Epidermal melanocyte (primary cell): Measurements from ENCODE around the gene PRKAG3.
"Not testable (repeated sequence)": the region's sequence is repeated elsewhere in the genome, so short reads cannot be mapped to it uniquely, and the experiment has no call there.

Source experiments
- DNase-seq: peaks from one replicate; pipeline ENCODE4 v3.0.0; 2011; ENCODE audit warnings: low spot score; ENCODE audit not compliant: insufficient read length

Gene PRKAG3

DNA sequence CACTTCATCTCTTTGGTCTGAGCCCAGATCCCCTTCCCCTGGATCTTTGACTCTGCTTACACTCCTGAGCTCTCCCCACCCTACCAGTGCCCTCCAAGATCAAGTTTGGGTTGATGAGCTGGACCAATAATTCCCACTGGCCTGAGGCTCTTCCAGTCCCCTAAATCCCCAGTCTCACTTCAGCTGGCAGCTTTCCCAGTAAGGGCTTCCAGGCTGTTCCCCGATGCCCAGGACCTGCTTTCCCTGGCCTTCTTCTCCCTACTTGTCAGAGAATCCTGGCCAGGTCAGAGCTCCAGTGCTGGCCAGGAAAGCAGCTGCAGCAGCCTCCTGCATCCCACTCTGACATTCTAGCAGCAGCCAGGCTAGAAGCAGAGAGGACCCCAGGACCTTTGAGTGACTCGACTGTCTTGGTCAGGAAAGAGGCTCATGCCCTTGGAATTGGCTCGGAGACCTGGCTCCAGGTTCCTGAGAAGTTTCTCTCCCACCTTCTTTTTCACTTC, 31.5 kb upstream of the PRKAG3 start:
- no peak for DNase-seq

DNA sequence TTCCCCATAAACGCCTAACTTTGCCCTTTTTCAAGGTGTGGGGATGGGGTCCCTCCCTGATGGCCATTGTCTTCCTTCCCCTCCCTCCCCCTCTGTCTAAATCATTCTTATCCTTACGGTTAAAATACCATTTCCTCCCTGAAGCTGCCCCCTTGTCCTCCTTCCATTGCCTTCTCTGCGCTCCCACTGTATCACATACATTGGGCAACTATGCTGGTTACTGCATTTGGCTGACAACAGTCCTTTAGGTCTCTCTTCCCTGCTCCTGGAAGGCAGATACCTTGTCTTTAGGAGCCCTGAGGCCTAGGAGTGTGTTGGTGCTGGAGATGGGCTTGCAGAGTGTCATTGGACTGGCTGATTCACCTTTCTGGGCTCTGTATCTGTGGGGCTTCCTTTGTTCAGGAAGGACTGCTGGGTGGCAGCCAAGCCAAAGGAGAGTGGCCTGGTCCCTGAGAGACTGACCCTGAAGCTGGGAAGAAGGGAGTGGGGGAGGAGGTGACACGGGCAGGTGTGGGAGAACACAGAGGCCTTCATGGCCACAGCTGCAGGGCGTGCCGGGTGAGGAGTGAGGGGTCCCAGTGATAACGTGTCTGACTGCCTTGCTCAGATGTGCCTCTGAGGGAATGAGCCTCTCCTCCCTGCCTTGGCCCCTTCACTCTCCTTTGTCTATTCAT, 30.2 kb upstream of the PRKAG3 start:
- DNase-seq = no peak

DNA sequence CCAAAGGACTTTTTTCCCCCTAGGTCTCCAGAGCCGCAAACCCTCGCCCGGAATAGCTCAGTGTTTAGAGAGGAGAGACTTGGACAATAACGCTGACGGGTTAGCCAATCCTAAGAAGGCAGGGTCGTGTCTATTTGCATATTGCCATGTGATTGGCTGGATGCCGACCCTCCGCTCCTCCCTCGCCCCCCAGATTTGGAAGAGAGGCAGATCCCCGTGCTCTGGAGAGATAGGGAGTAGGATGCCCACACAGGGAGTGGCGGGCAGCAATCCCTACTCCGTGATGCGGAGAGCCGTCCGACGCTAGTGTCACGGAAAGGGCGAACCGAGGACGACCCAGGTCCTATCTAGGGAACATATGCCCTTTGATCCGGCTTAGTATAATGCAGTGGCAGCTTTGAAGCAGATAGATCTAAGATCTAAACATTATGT, 29.4 kb upstream of the PRKAG3 start:
- DNase-seq = no peak

DNA sequence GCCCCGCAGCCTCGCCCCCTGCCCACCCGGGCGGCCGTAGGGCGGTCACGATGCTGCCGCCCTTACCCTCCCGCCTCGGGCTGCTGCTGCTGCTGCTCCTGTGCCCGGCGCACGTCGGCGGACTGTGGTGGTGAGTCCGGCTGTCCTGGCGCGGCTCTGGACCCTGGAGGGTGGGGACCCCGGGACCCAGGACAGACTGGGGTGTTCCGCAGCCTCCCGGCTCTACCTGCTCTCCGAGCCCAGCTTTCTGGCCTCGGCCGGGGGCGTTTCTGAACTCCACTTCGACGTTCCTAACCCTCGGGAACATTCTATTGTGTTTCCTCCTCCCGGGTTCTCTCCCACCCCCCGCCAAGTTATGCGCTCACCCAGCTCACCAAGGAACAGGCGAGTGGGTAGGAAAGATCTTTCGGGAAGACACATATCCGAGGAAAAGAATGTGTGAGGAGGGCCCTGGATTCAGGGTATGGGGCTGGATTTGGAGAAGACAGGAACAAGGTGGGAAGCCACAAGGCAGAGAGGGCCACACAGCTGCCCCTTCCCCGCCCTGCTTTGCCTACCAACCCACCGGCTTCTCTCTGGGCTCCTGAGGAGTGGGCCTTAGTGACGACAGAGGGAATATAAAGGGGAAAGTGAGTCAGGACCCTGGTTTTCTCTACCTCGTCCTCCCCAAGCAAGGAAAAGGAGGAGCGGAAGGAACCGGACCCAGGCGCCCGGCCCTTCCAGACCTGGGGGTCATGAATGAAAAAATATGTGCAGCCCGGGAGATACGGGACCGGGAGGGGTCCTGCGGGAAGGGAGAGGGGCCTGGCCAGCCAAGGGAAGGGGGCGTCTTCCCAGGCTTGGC, 28.6 kb upstream of the PRKAG3 start:
- no peak for DNase-seq

DNA sequence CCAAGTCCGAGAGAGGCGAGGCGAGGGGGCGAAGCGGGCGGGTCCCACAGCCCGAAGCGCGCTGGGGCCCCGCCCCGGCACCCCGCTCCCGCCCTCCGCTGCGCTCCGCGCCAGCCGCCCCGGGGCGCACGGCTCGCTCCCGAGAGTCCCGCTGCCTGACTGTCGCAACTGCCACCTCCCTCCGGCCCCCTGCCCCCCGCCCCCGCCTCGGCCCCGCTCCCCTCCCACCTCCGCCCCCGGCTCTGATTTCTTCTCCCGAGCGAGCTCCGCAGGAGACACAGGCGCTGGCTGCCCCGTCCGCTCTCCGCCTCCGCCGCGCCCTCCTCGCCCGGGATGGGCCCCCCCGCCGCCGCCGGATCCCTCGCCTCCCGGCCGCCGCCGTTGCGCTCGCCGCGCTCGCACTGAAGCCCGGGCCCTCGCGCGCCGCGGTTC, 28.0 kb upstream of the PRKAG3 start, which contains the start of gene WNT6:
TSS of gene WNT6 (plus strand) at position 250 of the 432 bp plus-strand sequence. CDS start 233 bp downstream, outside the sequence.
- DNase-seq = no peak

DNA sequence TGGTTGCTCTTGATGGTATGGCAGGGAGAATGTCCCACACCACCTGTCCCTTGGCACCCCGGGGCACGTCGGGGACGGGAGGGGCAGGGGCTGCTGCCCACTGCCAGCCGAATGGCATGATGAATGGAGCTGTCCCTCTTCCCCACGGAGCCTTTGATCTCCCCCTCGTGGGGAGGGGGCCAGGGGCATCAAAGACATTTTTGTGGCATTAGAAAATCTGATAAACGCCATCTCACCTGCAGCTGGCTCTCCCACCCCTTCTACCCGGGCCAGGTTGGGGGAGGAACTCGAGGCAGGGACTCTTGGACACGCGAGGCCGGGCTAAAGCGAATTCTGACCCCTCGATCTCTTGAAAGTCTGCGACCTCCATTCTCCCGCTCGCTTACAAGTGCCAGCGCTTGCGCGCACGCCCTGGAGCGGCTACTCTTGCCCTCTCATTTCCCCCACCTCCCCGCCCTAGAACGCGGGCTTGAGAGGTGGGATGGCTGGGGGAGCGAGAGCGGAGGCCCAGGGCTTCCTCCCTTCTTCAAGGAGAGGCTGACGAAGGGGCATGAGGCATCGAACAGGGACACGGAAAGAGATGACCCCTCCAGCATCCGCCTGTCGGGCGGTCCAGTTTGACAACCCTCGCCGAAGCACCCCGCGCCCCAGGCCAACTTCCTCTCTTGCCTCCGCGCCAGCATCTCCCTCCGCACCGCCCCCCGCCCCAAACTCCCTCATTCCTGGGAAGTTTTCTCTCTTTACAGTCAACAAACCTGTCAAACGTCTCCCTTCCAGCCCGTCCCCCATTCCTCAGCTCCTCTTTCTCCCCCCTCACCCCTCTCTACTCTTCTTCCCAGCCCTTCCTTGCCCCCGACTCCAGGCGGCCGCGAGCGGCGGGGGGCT, 27.3 kb upstream of the PRKAG3 start:
- DNase-seq = no peak

DNA sequence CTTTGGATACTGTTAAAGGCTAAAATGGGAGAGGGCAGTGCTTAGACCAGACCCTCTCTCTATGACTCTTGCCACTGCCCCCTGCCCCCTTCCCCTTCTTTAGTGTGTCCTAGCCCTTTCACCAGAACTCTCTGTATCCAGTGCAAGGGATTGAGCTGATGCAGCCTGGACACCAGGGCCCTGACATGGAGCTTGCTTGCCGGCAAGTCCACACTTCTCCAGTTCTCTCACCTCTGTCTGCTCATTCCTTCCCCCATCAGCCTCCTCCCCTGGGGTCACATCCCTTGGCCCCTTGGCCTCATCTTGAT, 26.5 kb upstream of the PRKAG3 start:
- no peak for DNase-seq

DNA sequence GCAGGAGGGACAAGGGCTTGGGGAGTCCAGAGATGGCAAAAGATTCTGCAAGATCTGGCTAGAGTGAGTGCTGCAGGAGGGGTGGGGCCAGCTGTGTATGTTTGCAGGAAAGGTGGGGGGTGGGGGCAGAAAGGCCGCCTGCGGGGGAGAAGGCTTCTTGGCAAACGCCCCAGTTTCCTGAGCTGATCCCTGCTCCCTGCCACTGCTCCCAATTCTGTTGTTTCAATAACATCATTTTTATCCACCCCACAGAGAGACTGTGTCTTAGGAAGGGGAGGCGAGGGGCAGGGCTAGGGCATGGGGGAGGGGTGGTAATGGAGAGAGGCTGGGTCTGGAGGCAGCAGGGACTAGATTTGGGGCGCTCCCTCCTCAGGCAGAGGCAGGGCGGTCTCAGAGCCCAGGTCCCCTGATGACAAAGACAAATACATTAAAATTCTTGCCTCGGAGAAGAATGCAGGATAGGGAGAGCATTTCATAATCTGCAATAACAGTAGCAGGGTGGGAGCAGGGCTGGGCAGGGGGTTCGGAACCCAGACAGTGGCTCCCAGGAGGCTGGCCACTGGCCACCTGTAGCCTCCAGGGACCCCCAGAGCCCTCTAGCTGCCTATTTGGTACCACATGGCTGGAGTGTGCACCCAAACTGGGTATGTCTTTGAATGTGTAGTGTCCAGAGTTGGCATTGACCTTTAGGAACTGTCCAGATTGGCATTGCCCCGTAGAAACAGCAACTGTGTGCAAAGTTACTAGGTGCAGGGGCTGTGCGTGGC, 26.0 kb upstream of the PRKAG3 start:
- DNase-seq = no peak

DNA sequence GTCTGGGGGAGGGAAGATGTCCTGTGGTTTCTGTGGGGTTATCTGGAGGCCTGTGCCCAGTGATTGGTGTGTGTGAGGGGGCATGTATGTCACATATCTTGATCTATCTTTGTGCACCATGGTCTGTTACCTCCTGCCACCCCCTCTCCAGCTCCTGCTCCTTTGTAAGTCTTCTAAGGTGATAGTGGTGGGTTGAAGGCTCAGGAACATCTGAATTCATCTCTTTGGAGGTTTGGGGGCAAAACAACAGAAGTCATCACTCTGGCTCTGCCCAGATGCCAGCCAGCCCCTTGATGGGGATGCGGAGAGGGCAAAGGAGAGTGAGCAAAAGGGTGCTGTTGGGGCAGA, 25.3 kb upstream of the PRKAG3 start:
- DNase-seq = no peak

DNA sequence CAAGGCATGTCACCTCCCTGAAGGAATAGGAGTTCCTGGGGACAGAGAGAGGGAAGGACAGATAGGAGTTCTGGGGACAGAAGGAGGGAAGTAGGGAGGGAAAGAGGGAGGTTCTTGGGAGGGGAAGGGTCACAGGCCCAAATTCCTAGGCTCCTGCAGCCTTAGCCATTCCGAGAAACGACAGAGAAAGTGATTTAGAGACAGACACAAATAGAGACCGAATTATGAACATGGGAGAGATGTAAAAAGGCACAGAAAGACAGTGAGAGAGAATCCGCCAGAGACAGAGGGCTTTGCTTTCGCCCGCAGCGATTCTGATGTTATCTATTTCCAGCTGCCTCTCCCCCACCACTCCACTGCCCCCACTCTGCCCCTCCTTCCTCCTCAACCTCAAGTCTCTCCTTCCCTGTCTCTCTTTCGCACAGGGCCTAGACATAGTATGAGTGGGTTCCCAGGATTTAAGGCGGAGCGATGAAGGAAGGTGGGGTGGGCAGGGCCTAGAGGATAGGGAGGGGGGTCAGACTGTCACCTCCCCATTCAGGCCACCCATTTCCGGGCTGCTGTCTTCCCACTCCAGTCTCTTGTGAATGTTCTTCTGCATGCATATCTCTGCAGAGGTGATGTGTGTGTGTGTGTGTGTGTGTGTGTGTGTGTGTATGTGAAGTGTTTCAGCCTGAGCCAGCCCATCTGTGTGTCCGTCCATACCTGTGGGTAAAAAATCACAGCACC, 24.7 kb upstream of the PRKAG3 start:
- no peak for DNase-seq

DNA sequence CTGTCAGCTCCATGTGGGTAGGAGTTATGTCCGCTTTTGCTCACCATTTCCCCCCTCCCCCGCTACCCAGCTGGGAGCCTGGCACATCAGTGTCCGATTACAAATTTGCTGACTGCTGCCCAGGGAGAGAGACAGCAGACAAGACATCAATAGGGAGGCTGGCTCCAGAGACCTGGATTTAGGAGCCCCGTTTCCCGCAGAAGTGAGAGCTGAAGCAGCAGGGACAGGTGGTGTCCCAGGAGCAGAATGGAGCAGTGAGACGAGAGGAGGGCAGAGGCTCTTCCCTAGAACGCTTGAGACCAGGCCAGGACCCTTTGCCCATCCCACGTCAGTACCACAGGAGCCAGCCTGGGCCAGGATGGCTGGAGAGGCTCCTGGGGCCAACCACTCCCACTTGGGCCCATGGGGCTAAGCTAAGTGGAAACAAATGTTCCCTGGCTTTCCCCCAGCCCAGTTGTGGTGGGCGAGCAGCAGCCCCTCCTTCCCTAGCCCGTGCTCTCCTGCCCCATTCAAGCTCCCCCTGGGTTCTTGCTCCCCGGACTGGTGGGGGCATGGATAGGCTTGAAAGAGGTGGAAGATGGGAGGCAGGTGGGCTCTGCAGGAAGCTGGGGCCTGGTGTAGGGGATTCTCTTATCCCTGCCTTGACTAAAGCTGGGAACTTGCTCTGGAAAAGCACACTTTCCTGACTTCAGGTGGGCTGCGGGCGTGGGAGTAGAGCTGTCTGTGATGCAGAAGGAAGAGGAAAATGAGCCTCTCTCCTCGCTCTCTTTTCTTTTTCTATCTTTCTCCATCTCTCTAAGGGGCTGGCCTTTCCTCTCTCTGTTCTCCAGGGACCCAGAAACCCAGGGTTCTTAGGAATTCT, 23.9 kb upstream of the PRKAG3 start:
- DNase-seq = no peak

DNA sequence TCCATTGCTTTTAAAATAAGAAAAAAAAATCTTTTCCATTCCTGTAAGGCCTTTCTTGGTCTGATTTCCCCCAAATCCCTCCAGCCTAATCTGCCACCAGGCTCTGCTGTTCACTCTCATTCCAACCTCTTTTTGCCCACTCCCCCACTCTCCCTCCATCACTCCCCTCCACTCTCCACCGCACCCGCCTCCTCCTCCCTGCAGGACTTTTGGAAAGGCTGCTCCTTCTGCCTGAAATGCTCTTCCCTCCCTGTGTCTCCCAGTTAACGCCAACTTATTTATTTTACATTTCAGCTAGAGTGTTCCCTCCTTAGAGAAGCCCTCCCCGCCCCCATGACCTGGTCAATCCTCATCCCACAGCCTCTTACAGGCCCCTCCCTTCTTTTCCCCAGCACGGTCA, 23.3 kb upstream of the PRKAG3 start:
- DNase-seq = no peak

DNA sequence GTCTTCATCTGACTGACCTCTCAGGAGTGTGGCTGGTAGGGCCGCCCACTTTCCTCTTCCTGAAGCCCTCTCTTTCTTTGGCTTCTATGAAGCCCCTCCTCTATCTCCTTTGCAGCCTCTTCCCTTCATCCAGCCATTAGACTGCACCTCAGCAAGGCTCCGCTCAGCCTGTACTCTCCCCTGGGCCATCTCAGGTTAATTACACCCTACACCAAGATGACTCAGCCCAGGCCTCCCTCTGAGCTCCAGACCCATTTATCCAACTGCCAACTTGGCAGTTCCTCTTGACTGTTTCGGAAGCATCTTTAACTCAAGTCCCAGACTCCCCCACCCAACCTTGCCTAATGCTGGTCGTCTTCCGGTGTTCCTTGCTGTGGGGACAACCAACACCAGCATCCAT, 22.2 kb upstream of the PRKAG3 start:
- no peak for DNase-seq

DNA sequence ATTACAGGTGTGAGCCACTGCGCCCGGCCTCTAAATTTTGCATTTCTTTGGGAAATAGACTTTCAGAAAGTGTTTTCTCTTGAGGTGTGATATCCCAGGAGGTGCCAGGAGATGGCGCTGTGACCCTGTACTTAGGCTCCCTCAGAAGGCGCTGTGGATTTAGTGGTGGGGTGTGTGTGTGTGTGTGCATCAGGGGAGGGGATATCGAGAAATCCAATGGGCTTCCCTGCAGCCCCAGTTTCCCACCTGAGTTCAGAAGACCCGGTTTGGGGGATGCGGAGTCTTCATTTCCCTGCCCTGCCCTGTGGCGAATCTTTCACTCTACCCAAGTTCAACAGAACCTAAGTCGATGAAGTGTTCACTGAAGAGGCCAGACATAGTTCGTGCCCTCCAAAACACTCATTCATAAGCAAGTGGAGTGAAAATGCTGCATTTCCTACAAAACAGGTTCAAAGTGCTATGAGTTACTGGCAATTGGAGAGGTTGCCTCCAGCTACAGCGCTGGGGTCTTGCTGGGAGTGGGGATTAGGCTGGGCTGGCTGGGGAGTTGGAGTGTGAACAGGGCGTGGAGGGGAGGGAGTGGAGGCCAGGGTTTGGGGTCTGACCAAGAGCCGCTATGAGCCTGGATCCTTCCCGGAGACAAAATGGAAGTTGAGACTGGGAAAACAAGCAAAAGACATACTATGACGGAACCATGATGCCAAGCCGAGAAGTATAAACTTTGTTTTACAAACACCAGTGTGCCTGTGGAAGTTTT, 21.5 kb upstream of the PRKAG3 start:
- no peak for DNase-seq

DNA sequence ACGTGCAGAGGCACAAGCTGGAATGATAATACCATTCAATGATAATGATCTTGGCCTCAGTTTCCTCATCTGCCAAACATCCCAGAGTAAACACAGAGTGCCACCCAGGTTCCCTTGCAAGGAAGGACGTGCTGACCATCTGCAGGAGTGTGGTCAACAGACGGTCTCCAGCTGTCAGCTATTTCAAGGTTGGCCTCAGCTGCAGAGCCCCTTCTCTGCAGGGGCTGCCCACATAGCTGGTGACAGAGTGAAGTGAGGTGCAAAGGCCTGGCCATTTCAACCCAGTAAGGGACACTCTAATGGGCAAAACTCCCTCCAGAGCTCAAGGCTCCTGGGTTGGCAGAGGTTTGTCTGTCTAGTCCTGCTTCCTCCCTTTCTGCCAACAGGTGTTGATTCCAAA, 19.7 kb upstream of the PRKAG3 start:
- no peak for DNase-seq

DNA sequence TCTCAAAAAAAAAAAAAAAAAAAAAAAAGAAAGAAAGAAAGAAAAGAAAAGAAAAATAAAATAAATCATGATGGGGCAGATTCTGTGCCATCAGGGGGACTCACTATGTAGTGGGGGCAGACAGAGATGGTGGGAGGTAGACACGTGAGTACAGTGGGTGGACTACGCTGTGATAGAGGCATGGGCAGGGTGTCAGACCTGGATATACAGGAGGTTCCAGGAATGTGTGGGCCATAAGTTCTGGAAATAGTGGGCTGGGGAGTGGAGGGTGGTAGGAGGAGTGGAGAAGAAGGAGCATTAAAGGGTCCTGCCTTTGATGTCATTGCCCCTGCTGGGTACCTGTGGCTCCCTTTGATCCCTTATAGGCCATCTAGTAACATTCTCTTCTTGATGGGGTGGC, 19.2 kb upstream of the PRKAG3 start:
- DNase-seq = no peak

DNA sequence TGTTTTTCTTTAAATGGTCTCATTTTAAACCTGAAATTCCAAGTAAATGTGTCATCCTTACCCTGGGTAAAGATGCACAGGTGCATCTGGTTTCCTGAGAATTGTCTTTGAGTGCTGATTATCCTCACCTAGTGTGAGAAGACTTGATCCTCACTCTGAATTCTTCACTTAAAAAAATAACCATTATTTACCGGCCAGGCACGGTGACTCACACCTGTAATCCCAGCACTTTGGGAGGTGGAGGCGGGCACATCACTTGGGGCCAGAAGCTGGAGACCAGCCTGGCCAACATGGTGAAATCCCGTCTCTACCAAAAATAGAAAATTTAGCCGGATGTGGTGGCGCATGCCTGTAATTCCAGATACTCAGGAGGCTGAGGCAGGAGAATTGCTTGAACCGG, 18.1 kb upstream of the PRKAG3 start:
- DNase-seq = no peak

DNA sequence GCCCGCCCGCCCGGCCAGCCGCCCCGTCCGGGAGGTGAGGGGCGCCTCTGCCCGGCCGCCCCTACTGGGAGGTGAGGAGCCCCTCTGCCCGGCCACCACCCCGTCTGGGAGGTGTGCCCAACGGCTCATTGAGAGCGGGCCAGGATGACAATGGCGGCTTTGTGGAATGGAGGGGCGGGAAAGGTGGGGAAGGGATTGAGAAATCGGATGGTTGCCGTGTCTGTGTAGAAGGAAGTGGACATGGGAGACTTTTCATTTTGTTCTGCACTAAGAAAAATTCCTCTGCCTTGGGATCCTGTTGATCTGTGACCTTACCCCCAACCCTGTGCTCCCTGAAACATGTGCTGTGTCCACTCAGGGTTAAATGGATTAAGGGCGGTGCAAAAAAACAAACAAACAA, 15.4 kb upstream of the PRKAG3 start:
- not testable (repeated sequence) for DNase-seq

DNA sequence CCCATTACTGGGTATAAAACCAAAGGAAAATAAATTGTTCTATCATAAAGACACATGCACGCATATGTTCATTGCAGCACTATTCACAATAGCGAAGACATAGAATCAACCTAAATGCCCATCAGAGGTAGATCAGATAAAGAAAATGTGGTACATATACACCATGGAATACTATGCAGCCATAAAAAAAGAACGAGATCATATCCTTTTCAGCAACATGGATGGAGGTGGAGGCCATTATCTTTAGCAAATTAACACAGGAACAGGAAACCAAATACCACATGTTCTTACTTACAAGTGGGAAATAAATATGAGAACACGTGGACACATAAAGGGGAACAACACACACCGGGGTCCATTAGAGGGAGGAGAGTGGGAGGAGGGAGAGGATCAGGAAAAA, 12.7 kb upstream of the PRKAG3 start:
- DNase-seq = not testable (repeated sequence)
